Keratinocyte (primary cell): ENCODE data around the gene GIMAP4. TPM values are rescaled to one million over a fixed set of nuclear protein-coding genes. Genes with fewer than 3 reads are reported as not detected.

Source experiments
- DNase-seq: peaks from one replicate; pipeline ENCODE4 v3.0.0-alpha.2; 2011; ENCODE audit warnings: low read depth, missing footprints, low spot score
- FAIRE-seq: peaks from 2 replicates; lab custom pipeline; 2011; peaks lifted over from hg19 to GRCh38; lab: Jason Lieb, UNC
- H2AFZ ChIP-seq: 2 replicates; pipeline ENCODE4 v1.6.0; 2012; ENCODE audit warnings: low read length, control low read depth, inconsistent platforms; ENCODE audit not compliant: control insufficient read depth
- H3K27ac ChIP-seq: 2 replicates; pipeline ENCODE4 v1.5.1; 2011; ENCODE audit warnings: low read length; ENCODE audit not compliant: control insufficient read depth, insufficient read depth
- H3K27me3 ChIP-seq: 3 replicates; pipeline ENCODE4 v1.6.0; 2011; ENCODE audit warnings: low read length; ENCODE audit not compliant: control insufficient read depth, insufficient read depth; ENCODE audit errors: extremely low read depth
- H3K36me3 ChIP-seq, 2 experiments: 2 replicates in 1 of 2; 3 replicates in 1 of 2; pipeline ENCODE4 v1.5.1; 2011; ENCODE audit warnings: low read length in 2 of 2, mild to moderate bottlenecking in 1 of 2; ENCODE audit not compliant: control insufficient read depth in 2 of 2, insufficient read depth in 2 of 2; ENCODE audit errors: extremely low read depth in 1 of 2
- H3K4me1 ChIP-seq: 3 replicates; pipeline ENCODE4 v1.5.1; 2011; ENCODE audit warnings: low read length; ENCODE audit not compliant: control insufficient read depth, insufficient read depth; ENCODE audit errors: extremely low read depth
- H3K4me2 ChIP-seq: 3 replicates; pipeline ENCODE4 v1.6.0; 2011; ENCODE audit warnings: low read depth, low read length; ENCODE audit not compliant: control insufficient read depth, insufficient read depth; ENCODE audit errors: extremely low read depth
- H3K4me3 ChIP-seq, 3 experiments: fragments of 200-600 bp in 1 of 3; sonication (generic) in 1 of 3; 2 replicates in 2 of 3; 3 replicates in 1 of 3; pipeline ENCODE4 v1.5.1; 2011 to 2016; ENCODE audit warnings: low read length in 3 of 3, mild to moderate bottlenecking in 3 of 3, control low read depth in 2 of 3, inconsistent platforms in 1 of 3, low read depth in 1 of 3, mixed read lengths in 1 of 3, mixed run types in 1 of 3, moderate library complexity in 1 of 3; ENCODE audit not compliant: control insufficient read depth in 2 of 3, insufficient read depth in 2 of 3; ENCODE audit errors: extremely low read depth in 1 of 3
- H3K79me2 ChIP-seq: 2 replicates; pipeline ENCODE4 v1.6.0; 2012; ENCODE audit warnings: low read length; ENCODE audit not compliant: control insufficient read depth, insufficient read depth
- H3K9ac ChIP-seq: 3 replicates; pipeline ENCODE4 v1.6.0; 2011; ENCODE audit warnings: low read length; ENCODE audit not compliant: control insufficient read depth, insufficient read depth; ENCODE audit errors: extremely low read depth
- H3K9me1 ChIP-seq: 3 replicates; pipeline ENCODE4 v1.6.0; 2011; ENCODE audit warnings: low read length; ENCODE audit not compliant: control insufficient read depth, insufficient read depth; ENCODE audit errors: extremely low read depth
- H3K9me3 ChIP-seq: 2 replicates; pipeline ENCODE4 v1.5.1; 2012; ENCODE audit warnings: low read depth, low read length; ENCODE audit not compliant: control insufficient read depth
- H4K20me1 ChIP-seq: 3 replicates; pipeline ENCODE4 v1.6.0; 2011; ENCODE audit warnings: low read length; ENCODE audit not compliant: control insufficient read depth, insufficient read depth; ENCODE audit errors: extremely low read depth
- CTCF ChIP-seq, 3 experiments: IDR thresholded peaks in 1 of 3; conservative IDR thresholded peaks in 1 of 3; optimal IDR thresholded peaks in 1 of 3; 2 replicates in 2 of 3; 3 replicates in 1 of 3; pipeline versions ENCODE3 to v1.5.1; 2011; ENCODE audit warnings: low read length in 3 of 3, mild to moderate bottlenecking in 3 of 3, moderate library complexity in 2 of 3, control low read depth in 1 of 3, inconsistent platforms in 1 of 3; ENCODE audit not compliant: insufficient read depth in 2 of 3; ENCODE audit errors: extremely low read depth in 1 of 3
- EZH2 ChIP-seq: IDR thresholded peaks from one replicate; pipeline ENCODE4 v1.6.1; 2012; ENCODE audit warnings: inconsistent platforms, mild to moderate bottlenecking, low read length, moderate library complexity
- dilution Hi-C: fragments of 300-500 bp; cut with MboI; formaldehyde crosslinking; loops from one replicate; pipeline ENCODE4 v1.7.0; 2020; ENCODE audit warnings: low sequenced_read_pairs; ENCODE audit not compliant: extremely low pct_ligation_motif_present
- polyA plus RNA-seq, 5 experiments: library from polyadenylated mRNA; depleted of rRNA in 3 of 5; stranded (reverse) in 3 of 5; stranded (forward) in 1 of 5; unstranded in 1 of 5; fragments of >200 nt; gene quantifications; 1 replicate in 1 of 5; 2 replicates in 3 of 5; 3 replicates in 1 of 5; pipeline versions ENCODE4 v1.2.1 to v1.2.3, GENCODE V29; 2011 to 2012; ENCODE audit warnings: missing spikeins in 2 of 5, low read depth in 1 of 5, low replicate concordance in 1 of 5

The GIMAP4 gene
- polyA plus RNA-seq, 1 donor (not counting 4 experiments of a cell fraction or from before 2014, with no cell fraction given), result not detected

- Histone ChIP-seq H3K9me3 (no peaks in the 10 kb centered on the region), H4K20me1 (no peaks in the 10 kb centered on the region), H3K9me1 (no peaks in the 10 kb centered on the region), H3K4me3 (no peak overlapping the region), H3K36me3 (no peaks in the 10 kb centered on the region), H3K79me2 (no peaks in the 10 kb centered on the region), H3K4me1 (no peaks in the 10 kb centered on the region), H3K9ac (no peak overlapping the region), H3K27ac (no peak overlapping the region), H2AFZ (no peak overlapping the region), H3K27me3 (no peaks in the 10 kb centered on the region), H3K4me2 (no peak overlapping the region)
- DNase-seq (no peak), FAIRE-seq (no peak)
- dilution Hi-C loops, result no loop called here
- TF ChIP-seq CTCF (optimal IDR thresholded peaks at IDR 0.05 in 1 of 3, IDR thresholded peaks at IDR 0.05 in 1 of 3, conservative IDR thresholded peaks at IDR 0.05 in 1 of 3; ENCODE audit: extremely low read depth in 1 of 3, insufficient read depth in 2 of 3, low read length in 3 of 3), result no peak
- TF ChIP-seq EZH2, result no peak
Observed at GRCh38 chr7:150553163-150553562, 14.0 kb upstream of the GIMAP4 start.

- H3K9me3 ChIP-seq, result peaks cover 2% of the 10 kb centered on the region
- no peaks in the 10 kb centered on the region for H3K79me2 ChIP-seq
- H2AFZ ChIP-seq, result no peak overlapping the region
- no peaks in the 10 kb centered on the region for H3K36me3 ChIP-seq
- no peak overlapping the region for H3K4me3 ChIP-seq
- no peak for DNase-seq
- no peak overlapping the region for H3K4me2 ChIP-seq
- H3K9ac ChIP-seq, result no peak overlapping the region
- H3K9me1 ChIP-seq, result no peaks in the 10 kb centered on the region
- no peaks in the 10 kb centered on the region for H3K27me3 ChIP-seq
- H3K4me1 ChIP-seq, result no peaks in the 10 kb centered on the region
- no peak overlapping the region for H3K27ac ChIP-seq
- no peak for FAIRE-seq
- no peaks in the 10 kb centered on the region for H4K20me1 ChIP-seq
- TF ChIP-seq CTCF (optimal IDR thresholded peaks at IDR 0.05 in 1 of 3, IDR thresholded peaks at IDR 0.05 in 1 of 3, conservative IDR thresholded peaks at IDR 0.05 in 1 of 3; ENCODE audit: extremely low read depth in 1 of 3, insufficient read depth in 2 of 3, low read length in 3 of 3), result no peak
- TF ChIP-seq EZH2, result no peak
- dilution Hi-C loops, result no loop called here
Observed at GRCh38 chr7:150556521-150557138, 10.6 kb upstream of the GIMAP4 start.
